SK-N-SH (cell line): ENCODE measurements around the gene OPTC. TPM values are rescaled to one million over a fixed set of nuclear protein-coding genes. Genes with fewer than 3 reads are reported as not detected.

Source experiments
- CTCF ChIA-PET: fragments of 300-600, 350-600 bp; formaldehyde crosslinking; extraction: SDS; loops from one replicate; lab custom pipeline; 2021; lab: Yijun Ruan, JAX
- POLR2A ChIA-PET: fragments of 350-600 bp; sonication (Branson Sonifier 250); formaldehyde crosslinking; extraction: SDS; loops from one replicate; lab custom pipeline; 2020; ENCODE audit warnings: antibody characterized with exemption, inconsistent platforms; lab: Yijun Ruan, JAX
- DNase-seq: peaks from one replicate; pipeline ENCODE4 v3.0.0; 2012
- H2AFZ ChIP-seq: fragments of 200-600 bp; sonication (generic); 2 replicates; pipeline ENCODE4 v1.8.1; 2016; ENCODE audit warnings: antibody characterized with exemption, mild to moderate bottlenecking, low read depth
- H3F3A ChIP-seq: fragments of 200-600 bp; sonication (generic); replicated peaks from 2 replicates; pipeline ENCODE3; 2016; ENCODE audit warnings: antibody characterized with exemption, mild to moderate bottlenecking; ENCODE audit not compliant: insufficient read depth
- H3K27ac ChIP-seq, 2 experiments: fragments of 200-500 bp in 1 of 2; fragments of 200-600 bp in 1 of 2; sonication (Bioruptor generic) in 1 of 2; sonication (generic), shearing (Covaris generic) in 1 of 2; 2 replicates each; pipeline versions ENCODE4 v1.5.1 to v1.6.1; 2014 to 2016; ENCODE audit warnings: low read depth in 2 of 2, inconsistent platforms in 1 of 2, low read length in 1 of 2, mild to moderate bottlenecking in 1 of 2, mixed read lengths in 1 of 2
- H3K27me3 ChIP-seq: fragments of 200-600 bp; sonication (generic), shearing (Covaris generic); 2 replicates; pipeline ENCODE4 v1.6.1; 2016; ENCODE audit warnings: mixed run types; ENCODE audit not compliant: insufficient read depth
- H3K36me3 ChIP-seq, 2 experiments: fragments of 200-500 bp in 1 of 2; fragments of 200-600 bp in 1 of 2; sonication (Bioruptor generic) in 1 of 2; sonication (generic) in 1 of 2; replicated peaks in 1 of 2; 2 replicates each; pipeline versions ENCODE3 to v1.5.1; 2014 to 2016; ENCODE audit warnings: low read length in 1 of 2, mild to moderate bottlenecking in 1 of 2; ENCODE audit not compliant: insufficient read depth in 2 of 2, control insufficient read depth in 1 of 2
- H3K4me1 ChIP-seq, 2 experiments: fragments of 200-500 bp in 1 of 2; fragments of 200-600 bp in 1 of 2; sonication (Bioruptor generic) in 1 of 2; sonication (generic), shearing (Covaris generic) in 1 of 2; 2 replicates each; pipeline versions ENCODE4 v1.5.1 to v1.6.1; 2014 to 2016; ENCODE audit warnings: low read depth in 1 of 2, low read length in 1 of 2, mixed run types in 1 of 2; ENCODE audit not compliant: insufficient read depth in 2 of 2, control insufficient read depth in 1 of 2
- H3K4me2 ChIP-seq: fragments of 200-600 bp; sonication (generic), shearing (Covaris generic); 2 replicates; pipeline ENCODE4 v1.6.1; 2017; ENCODE audit warnings: mixed run types
- H3K4me3 ChIP-seq, 2 experiments: fragments of 200-500 bp in 1 of 2; fragments of 200-600 bp in 1 of 2; sonication (Bioruptor generic) in 1 of 2; sonication (generic), shearing (Covaris generic) in 1 of 2; 2 replicates each; pipeline versions ENCODE4 v1.5.1 to v1.8.1; 2014 to 2016; ENCODE audit warnings: low read depth in 2 of 2, inconsistent platforms in 1 of 2, low read length in 1 of 2, mild to moderate bottlenecking in 1 of 2, mixed read lengths in 1 of 2, moderate library complexity in 1 of 2
- H3K79me2 ChIP-seq: fragments of 200-600 bp; sonication (generic); 2 replicates; pipeline ENCODE4 v1.8.1; 2017; ENCODE audit warnings: mild to moderate bottlenecking; ENCODE audit not compliant: insufficient read depth
- H3K9ac ChIP-seq: fragments of 200-600 bp; sonication (generic); 2 replicates; pipeline ENCODE4 v1.6.1; 2017; ENCODE audit warnings: mixed run types
- H3K9me2 ChIP-seq: fragments of 200-600 bp; sonication (generic); 2 replicates; pipeline ENCODE4 v1.6.1; 2017; ENCODE audit warnings: mixed run types
- H3K9me3 ChIP-seq: fragments of 200-600 bp; sonication (generic); 2 replicates; pipeline ENCODE4 v1.6.1; 2017; ENCODE audit warnings: mixed run types, mild to moderate bottlenecking, moderate library complexity
- H4K20me1 ChIP-seq: fragments of 200-600 bp; sonication (generic); 2 replicates; pipeline ENCODE4 v1.6.1; 2017; ENCODE audit warnings: mild to moderate bottlenecking, mixed run types; ENCODE audit not compliant: insufficient read depth
- GATA2 ChIP-seq: sonication (generic); formaldehyde crosslinking; IDR thresholded peaks from 2 replicates; pipeline ENCODE4 v1.5.0; 2020; ENCODE audit warnings: mild to moderate bottlenecking, missing genetic modification reagents
- JUND ChIP-seq: IDR thresholded peaks from 2 replicates; pipeline ENCODE4 v1.4.0; 2012
- MEF2A ChIP-seq: IDR thresholded peaks from 2 replicates; pipeline ENCODE4 v1.4.0; 2012; ENCODE audit warnings: low read depth, borderline replicate concordance
- TAF1 ChIP-seq: IDR thresholded peaks from 2 replicates; pipeline ENCODE4 v1.6.1; 2012; ENCODE audit warnings: low read depth, mild to moderate bottlenecking, low read length, moderate library complexity, borderline replicate concordance
- TEAD4 ChIP-seq: IDR thresholded peaks from 2 replicates; pipeline ENCODE4 v1.4.0; 2012; ENCODE audit warnings: mild to moderate bottlenecking, borderline replicate concordance; ENCODE audit not compliant: insufficient read depth
- WGBS: methylation state at CpG from one replicate; pipeline ENCODE4 v1.1.6; 2017; ENCODE audit warnings: low lambda C conversion rate; 5-methylcytosine and 5-hydroxymethylcytosine counted together
- polyA plus RNA-seq, 3 experiments: library from polyadenylated mRNA; depleted of rRNA; stranded (reverse); fragments of >200 nt; gene quantifications; 2 replicates each; pipeline ENCODE4 v1.2.3, GENCODE V29; 2012
- TF ChIP-seq, protein P1 (sequence below): IDR thresholded peaks from 2 replicates; pipeline ENCODE4 v1.4.0; 2012; ENCODE audit warnings: low read depth, borderline replicate concordance
- TF ChIP-seq, protein P2 (sequence below): IDR thresholded peaks from 2 replicates; pipeline ENCODE4 v1.6.1; 2012; ENCODE audit warnings: mild to moderate bottlenecking, low read depth, low read length, moderate library complexity
- TF ChIP-seq, protein P3 (sequence below): fragments of 200-600 bp; sonication (generic); IDR thresholded peaks from 2 replicates; pipeline ENCODE4 v1.6.1; 2017; ENCODE audit warnings: antibody characterized with exemption, mild to moderate bottlenecking, moderate library complexity

Gene OPTC
- polyA plus RNA-seq, 1 of the 3 experiments (the other 2 are of a cell fraction): not detected

DNA sequence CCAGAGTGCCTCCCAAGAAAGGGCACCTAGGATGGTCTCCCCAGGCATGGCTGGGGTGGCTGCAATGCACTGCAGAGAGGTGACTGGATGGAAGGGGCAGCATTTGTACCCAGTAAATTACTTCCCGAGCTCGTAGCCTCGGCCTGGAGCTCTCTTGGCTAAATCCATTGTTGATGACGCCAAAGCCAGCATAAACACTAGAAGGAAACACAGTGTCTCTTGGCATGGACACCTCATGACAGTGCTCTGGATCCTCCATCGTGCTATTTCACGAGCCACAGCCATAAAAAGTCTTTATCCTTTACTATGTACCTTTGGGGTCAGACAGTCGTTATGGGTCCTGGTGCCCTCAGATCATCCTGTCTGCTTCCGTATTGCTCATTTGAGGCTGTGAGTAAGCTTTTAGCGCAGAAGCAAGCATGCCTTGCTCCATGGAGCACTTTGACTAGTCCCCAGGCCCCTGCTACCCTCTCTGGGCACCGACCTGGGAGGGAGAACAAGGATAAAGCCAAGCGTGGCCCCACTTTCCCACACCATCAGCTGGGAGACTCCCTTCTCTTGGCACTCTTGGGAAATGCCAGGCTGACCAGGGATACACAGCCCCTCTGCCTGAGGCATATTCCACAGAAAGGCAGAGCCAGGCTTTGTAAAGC is 28.7 kb upstream of the OPTC start:
- H3K9me2 ChIP-seq: no peaks in the 10 kb centered on the region
- H3F3A ChIP-seq: no peaks in the 10 kb centered on the region
- H3K36me3 ChIP-seq: no peaks in the 10 kb centered on the region
- H3K79me2 ChIP-seq: no peaks in the 10 kb centered on the region
- DNase-seq: no peak
- H4K20me1 ChIP-seq: no peaks in the 10 kb centered on the region
- H3K4me3 ChIP-seq: no peak overlapping the region
- no peaks in the 10 kb centered on the region for H3K27me3 ChIP-seq
- no peak overlapping the region for H3K4me2 ChIP-seq
- POLR2A ChIA-PET: no interaction called here
- 94% methylated on average over 11 of the region's 11 CpGs for WGBS
- CTCF ChIA-PET: interaction anchor here (1.0 to 3.0 kb wide), 5 partner anchors 10 to 197 kb away, joined by 3 to 14 read pairs (median 10); no protein-coding TSS in a partner anchor
- no peak overlapping the region for H3K27ac ChIP-seq
- H3K9me3 ChIP-seq: no peaks in the 10 kb centered on the region
- peaks cover 3 to 8% of the 10 kb centered on the region in 2 experiments; a peak in 2 of 4 replicates for H3K4me1 ChIP-seq
- no peak overlapping the region for H3K9ac ChIP-seq
- no peak overlapping the region for H2AFZ ChIP-seq
- TF ChIP-seq JUND (no peak), TEAD4 (no peak), MEF2A (no peak), GATA2 (CRISPR knock-in tag) (no peak), TAF1 (no peak)
- TF ChIP-seq, protein P1, sequence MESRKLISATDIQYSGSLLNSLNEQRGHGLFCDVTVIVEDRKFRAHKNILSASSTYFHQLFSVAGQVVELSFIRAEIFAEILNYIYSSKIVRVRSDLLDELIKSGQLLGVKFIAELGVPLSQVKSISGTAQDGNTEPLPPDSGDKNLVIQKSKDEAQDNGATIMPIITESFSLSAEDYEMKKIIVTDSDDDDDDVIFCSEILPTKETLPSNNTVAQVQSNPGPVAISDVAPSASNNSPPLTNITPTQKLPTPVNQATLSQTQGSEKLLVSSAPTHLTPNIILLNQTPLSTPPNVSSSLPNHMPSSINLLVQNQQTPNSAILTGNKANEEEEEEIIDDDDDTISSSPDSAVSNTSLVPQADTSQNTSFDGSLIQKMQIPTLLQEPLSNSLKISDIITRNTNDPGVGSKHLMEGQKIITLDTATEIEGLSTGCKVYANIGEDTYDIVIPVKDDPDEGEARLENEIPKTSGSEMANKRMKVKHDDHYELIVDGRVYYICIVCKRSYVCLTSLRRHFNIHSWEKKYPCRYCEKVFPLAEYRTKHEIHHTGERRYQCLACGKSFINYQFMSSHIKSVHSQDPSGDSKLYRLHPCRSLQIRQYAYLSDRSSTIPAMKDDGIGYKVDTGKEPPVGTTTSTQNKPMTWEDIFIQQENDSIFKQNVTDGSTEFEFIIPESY: no peak
- TF ChIP-seq, protein P2, sequence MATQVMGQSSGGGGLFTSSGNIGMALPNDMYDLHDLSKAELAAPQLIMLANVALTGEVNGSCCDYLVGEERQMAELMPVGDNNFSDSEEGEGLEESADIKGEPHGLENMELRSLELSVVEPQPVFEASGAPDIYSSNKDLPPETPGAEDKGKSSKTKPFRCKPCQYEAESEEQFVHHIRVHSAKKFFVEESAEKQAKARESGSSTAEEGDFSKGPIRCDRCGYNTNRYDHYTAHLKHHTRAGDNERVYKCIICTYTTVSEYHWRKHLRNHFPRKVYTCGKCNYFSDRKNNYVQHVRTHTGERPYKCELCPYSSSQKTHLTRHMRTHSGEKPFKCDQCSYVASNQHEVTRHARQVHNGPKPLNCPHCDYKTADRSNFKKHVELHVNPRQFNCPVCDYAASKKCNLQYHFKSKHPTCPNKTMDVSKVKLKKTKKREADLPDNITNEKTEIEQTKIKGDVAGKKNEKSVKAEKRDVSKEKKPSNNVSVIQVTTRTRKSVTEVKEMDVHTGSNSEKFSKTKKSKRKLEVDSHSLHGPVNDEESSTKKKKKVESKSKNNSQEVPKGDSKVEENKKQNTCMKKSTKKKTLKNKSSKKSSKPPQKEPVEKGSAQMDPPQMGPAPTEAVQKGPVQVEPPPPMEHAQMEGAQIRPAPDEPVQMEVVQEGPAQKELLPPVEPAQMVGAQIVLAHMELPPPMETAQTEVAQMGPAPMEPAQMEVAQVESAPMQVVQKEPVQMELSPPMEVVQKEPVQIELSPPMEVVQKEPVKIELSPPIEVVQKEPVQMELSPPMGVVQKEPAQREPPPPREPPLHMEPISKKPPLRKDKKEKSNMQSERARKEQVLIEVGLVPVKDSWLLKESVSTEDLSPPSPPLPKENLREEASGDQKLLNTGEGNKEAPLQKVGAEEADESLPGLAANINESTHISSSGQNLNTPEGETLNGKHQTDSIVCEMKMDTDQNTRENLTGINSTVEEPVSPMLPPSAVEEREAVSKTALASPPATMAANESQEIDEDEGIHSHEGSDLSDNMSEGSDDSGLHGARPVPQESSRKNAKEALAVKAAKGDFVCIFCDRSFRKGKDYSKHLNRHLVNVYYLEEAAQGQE: no peak
- TF ChIP-seq, protein P3, sequence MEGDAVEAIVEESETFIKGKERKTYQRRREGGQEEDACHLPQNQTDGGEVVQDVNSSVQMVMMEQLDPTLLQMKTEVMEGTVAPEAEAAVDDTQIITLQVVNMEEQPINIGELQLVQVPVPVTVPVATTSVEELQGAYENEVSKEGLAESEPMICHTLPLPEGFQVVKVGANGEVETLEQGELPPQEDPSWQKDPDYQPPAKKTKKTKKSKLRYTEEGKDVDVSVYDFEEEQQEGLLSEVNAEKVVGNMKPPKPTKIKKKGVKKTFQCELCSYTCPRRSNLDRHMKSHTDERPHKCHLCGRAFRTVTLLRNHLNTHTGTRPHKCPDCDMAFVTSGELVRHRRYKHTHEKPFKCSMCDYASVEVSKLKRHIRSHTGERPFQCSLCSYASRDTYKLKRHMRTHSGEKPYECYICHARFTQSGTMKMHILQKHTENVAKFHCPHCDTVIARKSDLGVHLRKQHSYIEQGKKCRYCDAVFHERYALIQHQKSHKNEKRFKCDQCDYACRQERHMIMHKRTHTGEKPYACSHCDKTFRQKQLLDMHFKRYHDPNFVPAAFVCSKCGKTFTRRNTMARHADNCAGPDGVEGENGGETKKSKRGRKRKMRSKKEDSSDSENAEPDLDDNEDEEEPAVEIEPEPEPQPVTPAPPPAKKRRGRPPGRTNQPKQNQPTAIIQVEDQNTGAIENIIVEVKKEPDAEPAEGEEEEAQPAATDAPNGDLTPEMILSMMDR: no peak
